HFF-Myc (cell line): ENCODE results near the gene SPRTN.

Source experiments
- DNase-seq: peaks from one replicate; pipeline ENCODE4 v3.0.0-alpha.2; 2011; ENCODE audit warnings: low read depth; ENCODE audit errors: extremely low read depth
- H3K4me3 ChIP-seq: replicated peaks from 2 replicates; pipeline ENCODE4 v1.5.1; 2011; ENCODE audit warnings: low read depth, mild to moderate bottlenecking, control low read depth, low read length
- CTCF ChIP-seq: IDR thresholded peaks from 2 replicates; pipeline ENCODE4 v1.5.1; 2012; ENCODE audit warnings: mild to moderate bottlenecking, low read depth, low read length, control low read depth; ENCODE audit errors: missing control alignments

Gene SPRTN

GRCh38 chr1:231404318-231404717 lies 66.2 kb downstream of the SPRTN start:
- TF ChIP-seq CTCF, result no peak
- DNase-seq, result no peak
- no peak overlapping the region for H3K4me3 ChIP-seq
